H1 (cell line): Measurements from ENCODE around the gene DHRS12. TPM values are rescaled to one million over a fixed set of nuclear protein-coding genes. Genes with fewer than 3 reads are reported as not detected.

Source experiments
- polyA plus RNA-seq, 7 experiments: library from polyadenylated mRNA; depleted of rRNA in 3 of 7; stranded (reverse) in 5 of 7; unstranded in 2 of 7; fragments of >200 nt in 5 of 7; fragments of 200-250 nt in 2 of 7; gene quantifications; 1 replicate in 5 of 7; 2 replicates in 1 of 7; 4 replicates in 1 of 7; pipeline versions ENCODE4 v1.2.1 to v1.2.3, GENCODE V29; 2011 to 2013; ENCODE audit warnings: missing spikeins in 2 of 7, mixed read lengths in 2 of 7
- total RNA-seq: library from RNA; stranded (reverse); fragmentation: NEBNext Ultra II Directional; extraction: Animal tissue kit (Norgen Biotek cat#: 25700); gene quantifications from 2 replicates; pipeline ENCODE4 v1.2.1, GENCODE V29; 2021
- TF ChIP-seq, protein P1 (sequence below): fragments of 300-600 bp; sonication (generic); IDR thresholded peaks from 2 replicates; pipeline ENCODE4 v1.7.1; 2012; ENCODE audit warnings: low read length, moderate library complexity, mild to moderate bottlenecking, inconsistent platforms; ENCODE audit not compliant: insufficient replicate concordance

Gene DHRS12
- total and polyA plus RNA-seq, 2 of the 8 experiments (the other 6 are each of a cell fraction or from before 2014, with no cell fraction given) = 8.7 TPM

GRCh38 chr13:51837016-51837415 lies 33.1 kb upstream of the DHRS12 start (continued):
- TF ChIP-seq, protein P1, sequence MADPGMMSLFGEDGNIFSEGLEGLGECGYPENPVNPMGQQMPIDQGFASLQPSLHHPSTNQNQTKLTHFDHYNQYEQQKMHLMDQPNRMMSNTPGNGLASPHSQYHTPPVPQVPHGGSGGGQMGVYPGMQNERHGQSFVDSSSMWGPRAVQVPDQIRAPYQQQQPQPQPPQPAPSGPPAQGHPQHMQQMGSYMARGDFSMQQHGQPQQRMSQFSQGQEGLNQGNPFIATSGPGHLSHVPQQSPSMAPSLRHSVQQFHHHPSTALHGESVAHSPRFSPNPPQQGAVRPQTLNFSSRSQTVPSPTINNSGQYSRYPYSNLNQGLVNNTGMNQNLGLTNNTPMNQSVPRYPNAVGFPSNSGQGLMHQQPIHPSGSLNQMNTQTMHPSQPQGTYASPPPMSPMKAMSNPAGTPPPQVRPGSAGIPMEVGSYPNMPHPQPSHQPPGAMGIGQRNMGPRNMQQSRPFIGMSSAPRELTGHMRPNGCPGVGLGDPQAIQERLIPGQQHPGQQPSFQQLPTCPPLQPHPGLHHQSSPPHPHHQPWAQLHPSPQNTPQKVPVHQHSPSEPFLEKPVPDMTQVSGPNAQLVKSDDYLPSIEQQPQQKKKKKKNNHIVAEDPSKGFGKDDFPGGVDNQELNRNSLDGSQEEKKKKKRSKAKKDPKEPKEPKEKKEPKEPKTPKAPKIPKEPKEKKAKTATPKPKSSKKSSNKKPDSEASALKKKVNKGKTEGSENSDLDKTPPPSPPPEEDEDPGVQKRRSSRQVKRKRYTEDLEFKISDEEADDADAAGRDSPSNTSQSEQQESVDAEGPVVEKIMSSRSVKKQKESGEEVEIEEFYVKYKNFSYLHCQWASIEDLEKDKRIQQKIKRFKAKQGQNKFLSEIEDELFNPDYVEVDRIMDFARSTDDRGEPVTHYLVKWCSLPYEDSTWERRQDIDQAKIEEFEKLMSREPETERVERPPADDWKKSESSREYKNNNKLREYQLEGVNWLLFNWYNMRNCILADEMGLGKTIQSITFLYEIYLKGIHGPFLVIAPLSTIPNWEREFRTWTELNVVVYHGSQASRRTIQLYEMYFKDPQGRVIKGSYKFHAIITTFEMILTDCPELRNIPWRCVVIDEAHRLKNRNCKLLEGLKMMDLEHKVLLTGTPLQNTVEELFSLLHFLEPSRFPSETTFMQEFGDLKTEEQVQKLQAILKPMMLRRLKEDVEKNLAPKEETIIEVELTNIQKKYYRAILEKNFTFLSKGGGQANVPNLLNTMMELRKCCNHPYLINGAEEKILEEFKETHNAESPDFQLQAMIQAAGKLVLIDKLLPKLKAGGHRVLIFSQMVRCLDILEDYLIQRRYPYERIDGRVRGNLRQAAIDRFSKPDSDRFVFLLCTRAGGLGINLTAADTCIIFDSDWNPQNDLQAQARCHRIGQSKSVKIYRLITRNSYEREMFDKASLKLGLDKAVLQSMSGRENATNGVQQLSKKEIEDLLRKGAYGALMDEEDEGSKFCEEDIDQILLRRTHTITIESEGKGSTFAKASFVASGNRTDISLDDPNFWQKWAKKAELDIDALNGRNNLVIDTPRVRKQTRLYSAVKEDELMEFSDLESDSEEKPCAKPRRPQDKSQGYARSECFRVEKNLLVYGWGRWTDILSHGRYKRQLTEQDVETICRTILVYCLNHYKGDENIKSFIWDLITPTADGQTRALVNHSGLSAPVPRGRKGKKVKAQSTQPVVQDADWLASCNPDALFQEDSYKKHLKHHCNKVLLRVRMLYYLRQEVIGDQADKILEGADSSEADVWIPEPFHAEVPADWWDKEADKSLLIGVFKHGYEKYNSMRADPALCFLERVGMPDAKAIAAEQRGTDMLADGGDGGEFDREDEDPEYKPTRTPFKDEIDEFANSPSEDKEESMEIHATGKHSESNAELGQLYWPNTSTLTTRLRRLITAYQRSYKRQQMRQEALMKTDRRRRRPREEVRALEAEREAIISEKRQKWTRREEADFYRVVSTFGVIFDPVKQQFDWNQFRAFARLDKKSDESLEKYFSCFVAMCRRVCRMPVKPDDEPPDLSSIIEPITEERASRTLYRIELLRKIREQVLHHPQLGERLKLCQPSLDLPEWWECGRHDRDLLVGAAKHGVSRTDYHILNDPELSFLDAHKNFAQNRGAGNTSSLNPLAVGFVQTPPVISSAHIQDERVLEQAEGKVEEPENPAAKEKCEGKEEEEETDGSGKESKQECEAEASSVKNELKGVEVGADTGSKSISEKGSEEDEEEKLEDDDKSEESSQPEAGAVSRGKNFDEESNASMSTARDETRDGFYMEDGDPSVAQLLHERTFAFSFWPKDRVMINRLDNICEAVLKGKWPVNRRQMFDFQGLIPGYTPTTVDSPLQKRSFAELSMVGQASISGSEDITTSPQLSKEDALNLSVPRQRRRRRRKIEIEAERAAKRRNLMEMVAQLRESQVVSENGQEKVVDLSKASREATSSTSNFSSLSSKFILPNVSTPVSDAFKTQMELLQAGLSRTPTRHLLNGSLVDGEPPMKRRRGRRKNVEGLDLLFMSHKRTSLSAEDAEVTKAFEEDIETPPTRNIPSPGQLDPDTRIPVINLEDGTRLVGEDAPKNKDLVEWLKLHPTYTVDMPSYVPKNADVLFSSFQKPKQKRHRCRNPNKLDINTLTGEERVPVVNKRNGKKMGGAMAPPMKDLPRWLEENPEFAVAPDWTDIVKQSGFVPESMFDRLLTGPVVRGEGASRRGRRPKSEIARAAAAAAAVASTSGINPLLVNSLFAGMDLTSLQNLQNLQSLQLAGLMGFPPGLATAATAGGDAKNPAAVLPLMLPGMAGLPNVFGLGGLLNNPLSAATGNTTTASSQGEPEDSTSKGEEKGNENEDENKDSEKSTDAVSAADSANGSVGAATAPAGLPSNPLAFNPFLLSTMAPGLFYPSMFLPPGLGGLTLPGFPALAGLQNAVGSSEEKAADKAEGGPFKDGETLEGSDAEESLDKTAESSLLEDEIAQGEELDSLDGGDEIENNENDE = no peak
